Muscle of back (tissue), 11 donors: Measurements from ENCODE around the gene TNFRSF18. TPM values are rescaled to one million over a fixed set of nuclear protein-coding genes. Genes with fewer than 3 reads are reported as not detected.

Experiments
- DNase-seq, 3 donors: peaks; one replicate each; pipeline versions ENCODE4 v3.0.0 to v3.0.0-alpha.2; 2013
- polyA plus RNA-seq, 10 donors: library from polyadenylated mRNA; unstranded; fragments of 120-200 nt; gene quantifications; one replicate each; pipeline ENCODE4 v1.2.1, GENCODE V29; 2013; ENCODE audit not compliant: insufficient read length in 10 of 10

The TNFRSF18 gene
- polyA plus RNA-seq, 10 donors, result 1.9 to 4.6 (median 2.9) TPM

- DNase-seq, result no peak
These were observed 22.4 kb upstream of the TNFRSF18 start for GRCh38 chr1:1228596-1229321.

GRCh38 chr1:1228187-1228586, 21.8 kb upstream of the TNFRSF18 start:
- DNase-seq, result no peak

- no peak for DNase-seq
These were observed 21.0 kb upstream of the TNFRSF18 start for GRCh38 chr1:1227386-1227785.

- DNase-seq, result no peak
These were observed 20.4 kb upstream of the TNFRSF18 start for GRCh38 chr1:1226566-1227362.

GRCh38 chr1:1225913-1226312, 19.5 kb upstream of the TNFRSF18 start:
- DNase-seq, result no peak

GRCh38 chr1:1225238-1225845, 18.9 kb upstream of the TNFRSF18 start:
- DNase-seq, result no peak

- DNase-seq, result no peak
These were observed 17.5 kb upstream of the TNFRSF18 start for GRCh38 chr1:1223891-1224290.

GRCh38 chr1:1223321-1223720, 16.9 kb upstream of the TNFRSF18 start:
- DNase-seq, result no peak

GRCh38 chr1:1222575-1223225, 16.3 kb upstream of the TNFRSF18 start:
- no peak for DNase-seq

GRCh38 chr1:1221887-1222574, 15.6 kb upstream of the TNFRSF18 start:
- no peak for DNase-seq

- no peak for DNase-seq
These were observed 13.8 kb upstream of the TNFRSF18 start for GRCh38 chr1:1220197-1220596.

- no peak for DNase-seq
These were observed 12.9 kb upstream of the TNFRSF18 start for GRCh38 chr1:1219341-1219740.

- DNase-seq, result no peak
These were observed 12.3 kb upstream of the TNFRSF18 start for GRCh38 chr1:1218524-1219200.

GRCh38 chr1:1217621-1218523, 11.5 kb upstream of the TNFRSF18 start:
- no peak for DNase-seq

- DNase-seq, result no peak
These were observed 10.6 kb upstream of the TNFRSF18 start for GRCh38 chr1:1216770-1217620.

- no peak for DNase-seq
These were observed 9.7 kb upstream of the TNFRSF18 start for GRCh38 chr1:1215881-1216605.

- DNase-seq, result no peak
These were observed 8.8 kb upstream of the TNFRSF18 start for GRCh38 chr1:1215080-1215676.
